HG03103 (cell line): Measurements from ENCODE around the gene ZSWIM3.

Source experiments
- ATAC-seq: cut with Tn5 transposase; IDR thresholded peaks from one replicate; pipeline ENCODE4 v1.9.1; 2021; ENCODE audit warnings: low read depth; ENCODE audit not compliant: unreplicated experiment

ZSWIM3 gene

DNA sequence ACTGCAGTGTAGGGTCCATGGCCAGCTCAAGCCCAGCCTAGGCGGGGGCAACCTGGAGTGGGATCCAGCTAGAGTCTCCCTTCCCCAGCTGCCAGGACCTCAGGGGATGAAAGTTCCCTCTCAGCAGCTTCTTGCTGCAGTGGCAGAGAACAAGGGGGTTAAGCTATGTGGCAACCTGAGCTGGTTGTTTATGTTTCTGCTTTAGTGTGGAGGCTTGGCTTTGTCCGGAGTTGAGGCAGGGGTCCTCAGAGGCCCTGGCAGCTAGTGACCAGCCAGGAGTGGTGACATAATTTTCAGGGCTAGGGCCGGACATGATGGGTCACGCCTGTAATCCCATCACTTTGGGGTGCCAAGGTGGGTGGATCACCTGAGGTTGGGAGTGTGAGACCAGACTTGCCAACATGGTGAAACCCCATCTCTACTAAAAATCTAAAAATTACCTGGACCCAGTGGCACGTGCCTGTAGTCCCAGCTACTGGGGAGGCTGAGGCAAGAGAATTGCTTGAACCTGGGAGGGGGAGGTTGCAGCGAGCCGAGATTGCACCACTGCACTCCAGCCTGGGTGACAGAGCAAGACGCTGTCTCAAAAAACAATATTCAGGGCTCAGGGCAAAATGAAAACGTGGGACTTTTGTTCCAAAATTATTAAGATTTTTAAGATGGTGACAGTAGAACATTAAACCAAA, 68.5 kb downstream of the ZSWIM3 start:
- no peak for ATAC-seq

DNA sequence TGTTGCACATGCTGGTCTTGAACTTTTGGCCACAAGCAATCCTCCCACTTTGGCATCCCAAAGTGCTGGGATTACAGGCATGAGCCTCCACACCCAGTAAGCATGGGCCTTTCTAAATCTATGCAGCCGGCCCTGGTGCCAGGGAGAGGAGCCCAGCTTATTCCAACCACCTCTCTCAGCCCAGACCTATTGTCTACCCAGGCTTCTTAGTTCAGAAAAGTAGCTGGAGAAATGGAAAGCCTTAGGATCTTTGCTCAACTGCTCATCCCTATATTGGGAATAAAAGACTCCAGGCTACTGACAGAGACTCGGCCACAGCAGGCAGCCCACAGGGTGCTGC, 69.3 kb downstream of the ZSWIM3 start:
- ATAC-seq, result no peak

DNA sequence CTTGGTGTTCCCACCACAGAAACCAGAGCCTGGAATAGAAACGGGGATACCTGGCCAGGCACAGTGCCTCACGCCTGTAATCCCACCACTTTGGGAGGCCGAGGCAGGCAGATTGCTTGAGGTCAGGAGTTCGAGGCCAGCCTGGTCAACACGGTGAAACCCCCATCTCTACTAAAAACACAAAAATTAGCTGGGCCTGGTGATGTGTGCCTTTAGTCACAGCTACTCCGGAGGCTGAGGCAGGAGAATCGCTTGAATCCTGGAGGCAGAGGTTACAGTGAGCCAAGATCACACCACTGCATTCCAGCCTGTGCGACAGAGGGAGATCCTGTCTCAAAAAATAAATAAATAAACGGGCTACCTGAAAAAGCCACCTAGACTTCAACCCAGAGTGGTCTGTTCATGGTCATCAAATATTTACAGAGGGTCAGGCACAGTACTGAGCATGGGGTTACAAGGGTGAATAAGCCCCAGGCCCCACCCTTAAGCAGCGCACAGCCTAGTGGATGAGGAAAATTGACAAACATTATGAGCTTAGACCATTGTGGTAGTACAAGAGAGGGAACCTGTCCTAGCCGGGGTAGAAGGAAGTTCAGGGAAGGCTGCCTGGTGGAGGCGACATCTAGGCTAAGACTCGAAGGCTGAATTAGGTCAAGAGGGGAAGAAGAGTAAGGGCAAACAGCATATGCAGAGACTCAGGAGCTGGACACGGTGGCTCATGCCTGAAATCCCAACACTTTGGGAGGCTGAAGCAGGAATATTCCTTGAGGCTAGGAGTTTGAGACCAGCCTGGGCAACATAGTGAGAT, 69.9 kb downstream of the ZSWIM3 start:
- ATAC-seq, result no peak
